ENCODE results near the gene HINT3. TPM values are rescaled to one million over a fixed set of nuclear protein-coding genes. Genes with fewer than 3 reads are reported as not detected.
"Not testable (repeated sequence)": the region's sequence is repeated elsewhere in the genome, so short reads cannot be mapped to it uniquely, and the experiment has no call there.

Gene HINT3
- total RNA-seq, 2 experiments from 2014 or later, result 8.5 to 8.6 TPM

DNA sequence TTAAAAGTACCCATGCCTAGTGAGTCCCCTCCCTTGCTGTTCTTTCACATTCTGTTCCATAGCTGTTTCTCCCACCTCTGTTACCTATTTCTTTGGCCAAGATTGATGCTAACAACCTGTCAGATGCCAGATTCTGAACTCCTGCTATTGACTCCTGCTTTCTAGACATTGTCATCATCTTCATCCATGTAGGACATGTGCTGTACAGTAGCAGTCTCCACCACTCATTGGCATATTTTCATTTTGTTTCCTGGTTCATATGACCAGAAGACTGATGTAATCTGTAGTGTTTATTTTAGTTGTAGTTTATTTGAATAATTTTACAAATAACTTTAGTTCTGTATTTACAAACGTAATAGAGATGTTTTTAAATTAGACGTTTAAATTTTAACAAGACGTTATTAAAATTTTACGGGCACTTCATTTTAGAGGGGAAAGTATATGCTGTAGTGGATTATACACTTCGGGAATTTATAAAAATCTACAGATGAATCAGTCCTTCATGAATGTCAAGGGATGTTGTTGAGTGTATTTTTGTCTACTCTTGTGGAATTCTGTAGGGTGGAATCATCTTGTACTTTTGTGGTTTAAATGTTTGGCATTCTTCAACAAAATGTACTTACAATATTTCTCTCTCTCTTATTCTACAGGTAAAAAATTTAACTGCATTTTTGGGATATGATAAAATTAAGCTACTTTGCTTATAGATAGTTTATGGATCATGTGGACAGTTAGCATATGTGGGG lies 63.9 kb downstream of the HINT3 start:
- POLR2A ChIA-PET, result no interaction called here
- intact Hi-C loops (cut with micrococcal nuclease), result no loop called here

DNA sequence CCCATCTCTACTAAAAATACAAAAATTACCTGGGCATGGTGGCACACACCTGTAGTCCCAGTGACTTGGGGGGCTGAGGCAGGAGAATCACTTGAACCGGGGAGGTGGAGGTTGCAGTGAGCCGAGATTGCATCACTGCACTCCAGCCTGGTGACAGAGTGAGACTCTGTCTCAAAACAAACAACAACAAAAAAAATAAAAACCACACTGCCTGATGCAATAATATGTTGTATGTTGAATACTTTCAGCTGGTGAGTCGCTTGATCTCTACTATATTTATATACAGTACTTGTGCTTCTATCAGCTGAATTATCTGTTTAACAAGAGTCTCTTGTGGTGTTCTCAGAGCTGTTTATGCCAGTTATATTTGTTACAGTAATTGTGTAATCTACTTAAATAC lies 66.9 kb downstream of the HINT3 start:
- H3K4me1 Mint-ChIP-seq (ENCODE audit: low read depth); H3K9me3 Mint-ChIP-seq; CTCF ChIA-PET; intact Hi-C loops (cut with micrococcal nuclease); H3K4me3 Mint-ChIP-seq; ATAC-seq; POLR2A ChIA-PET; H3K27me3 Mint-ChIP-seq; DNase-seq; H3K27ac Mint-ChIP-seq: not testable (repeated sequence)
- H3K36me3 Mint-ChIP-seq (ENCODE audit: low read depth), result peaks cover 39% of the 10 kb centered on the region

More for the DNA sequence above, 63.9 kb downstream of the HINT3 start:
- ATAC-seq, result no peak
- CTCF ChIA-PET, result interaction anchor here (1.1 kb wide), 1 partner anchor 46 kb away, joined by 5 read pairs; no protein-coding TSS in a partner anchor
- H3K9me3 Mint-ChIP-seq, result no peaks in the 10 kb centered on the region
- no peak overlapping the region for H3K27ac Mint-ChIP-seq
- no peaks in the 10 kb centered on the region for H3K27me3 Mint-ChIP-seq
- peaks cover 44% of the 10 kb centered on the region for H3K36me3 Mint-ChIP-seq (ENCODE audit: low read depth)
- H3K4me3 Mint-ChIP-seq, result no peak overlapping the region
- no peak for DNase-seq
- no peaks in the 10 kb centered on the region for H3K4me1 Mint-ChIP-seq (ENCODE audit: low read depth)
- TF ChIP-seq, protein P1, sequence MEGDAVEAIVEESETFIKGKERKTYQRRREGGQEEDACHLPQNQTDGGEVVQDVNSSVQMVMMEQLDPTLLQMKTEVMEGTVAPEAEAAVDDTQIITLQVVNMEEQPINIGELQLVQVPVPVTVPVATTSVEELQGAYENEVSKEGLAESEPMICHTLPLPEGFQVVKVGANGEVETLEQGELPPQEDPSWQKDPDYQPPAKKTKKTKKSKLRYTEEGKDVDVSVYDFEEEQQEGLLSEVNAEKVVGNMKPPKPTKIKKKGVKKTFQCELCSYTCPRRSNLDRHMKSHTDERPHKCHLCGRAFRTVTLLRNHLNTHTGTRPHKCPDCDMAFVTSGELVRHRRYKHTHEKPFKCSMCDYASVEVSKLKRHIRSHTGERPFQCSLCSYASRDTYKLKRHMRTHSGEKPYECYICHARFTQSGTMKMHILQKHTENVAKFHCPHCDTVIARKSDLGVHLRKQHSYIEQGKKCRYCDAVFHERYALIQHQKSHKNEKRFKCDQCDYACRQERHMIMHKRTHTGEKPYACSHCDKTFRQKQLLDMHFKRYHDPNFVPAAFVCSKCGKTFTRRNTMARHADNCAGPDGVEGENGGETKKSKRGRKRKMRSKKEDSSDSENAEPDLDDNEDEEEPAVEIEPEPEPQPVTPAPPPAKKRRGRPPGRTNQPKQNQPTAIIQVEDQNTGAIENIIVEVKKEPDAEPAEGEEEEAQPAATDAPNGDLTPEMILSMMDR (IDR thresholded peaks at IDR 0.05), result no peak

DNA sequence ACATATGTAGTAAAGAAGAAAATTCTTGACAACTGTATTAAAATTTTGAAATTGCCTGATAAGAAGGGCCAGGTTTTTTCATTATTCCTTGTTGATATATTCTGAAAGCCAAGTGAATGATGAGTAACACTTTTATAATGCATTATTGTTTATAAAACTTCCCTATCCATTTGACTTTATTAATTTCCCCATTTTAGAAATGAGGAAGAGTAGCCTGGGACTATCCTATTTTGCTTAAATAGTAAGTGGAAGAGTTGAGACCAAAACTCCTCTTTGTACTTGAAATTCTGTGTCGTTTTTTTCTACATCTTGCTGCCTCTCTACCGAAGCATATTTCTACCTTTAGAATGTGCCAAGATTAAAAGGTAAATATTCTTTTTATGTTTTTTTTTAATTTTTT lies 69.4 kb downstream of the HINT3 start:
- intact Hi-C loops (cut with micrococcal nuclease), result no loop called here
- H3K36me3 Mint-ChIP-seq (ENCODE audit: low read depth), result peaks cover 26% of the 10 kb centered on the region
- POLR2A ChIA-PET, result no interaction called here
- H3K4me1 Mint-ChIP-seq (ENCODE audit: low read depth), result no peaks in the 10 kb centered on the region
- DNase-seq, result no peak
- H3K4me3 Mint-ChIP-seq, result no peak overlapping the region
- no peak for ATAC-seq
- H3K27ac Mint-ChIP-seq, result no peak overlapping the region
- TF ChIP-seq, protein P1 (IDR thresholded peaks at IDR 0.05), result no peak
- no peaks in the 10 kb centered on the region for H3K9me3 Mint-ChIP-seq
- no peaks in the 10 kb centered on the region for H3K27me3 Mint-ChIP-seq
- CTCF ChIA-PET, result no interaction called here

DNA sequence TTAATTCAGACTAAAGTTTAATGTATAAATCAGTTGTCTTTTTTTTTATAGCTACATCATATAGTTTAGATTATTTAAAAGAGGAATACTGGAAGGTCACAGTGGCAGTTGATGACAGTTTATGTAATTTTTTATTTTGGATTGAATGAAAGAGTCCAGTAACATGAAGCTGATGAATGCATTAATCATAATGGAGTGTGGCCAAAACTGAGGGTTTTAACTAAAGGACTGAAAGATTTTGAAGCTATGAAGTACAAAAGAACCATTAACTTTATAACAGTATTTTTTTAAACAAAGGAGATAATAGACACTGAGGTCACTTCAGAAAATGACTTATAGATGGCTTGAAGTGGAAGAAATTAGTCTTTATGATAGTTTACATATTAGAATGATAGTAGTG lies 71.0 kb downstream of the HINT3 start:
- DNase-seq (no peak), ATAC-seq (no peak)
- no peaks in the 10 kb centered on the region for H3K27me3 Mint-ChIP-seq
- H3K36me3 Mint-ChIP-seq (ENCODE audit: low read depth), result peaks cover 18% of the 10 kb centered on the region
- intact Hi-C loops (cut with micrococcal nuclease), result no loop called here
- TF ChIP-seq, protein P1 (IDR thresholded peaks at IDR 0.05), result no peak
- POLR2A ChIA-PET, result no interaction called here
- H3K27ac Mint-ChIP-seq, result no peak overlapping the region
- no peaks in the 10 kb centered on the region for H3K4me1 Mint-ChIP-seq (ENCODE audit: low read depth)
- CTCF ChIA-PET, result interaction anchor here (0.9 to 1.0 kb wide), 2 partner anchors 9 to 32 kb away, joined by 3 read pairs; no protein-coding TSS in a partner anchor
- no peak overlapping the region for H3K4me3 Mint-ChIP-seq
- no peaks in the 10 kb centered on the region for H3K9me3 Mint-ChIP-seq

Other genes with a start within 250 kb of the HINT3 start
- not detected for gene HEY2, start 207.1 kb upstream of the HINT3 start, total RNA-seq
- 10 to 100 TPM; 43.4 to 44.9 TPM for gene NCOA7, start 165.8 kb upstream of the HINT3 start, total RNA-seq
- gene TRMT11, start 29.8 kb downstream of the HINT3 start, total RNA-seq, result 10 to 100 TPM; 41.5 to 49.1 TPM

Measured in activated CD8-positive, alpha-beta T cell treated with anti-CD3 and anti-CD28 coated beads for 36 hours (primary cell).